ENCODE results near the gene TMEM273.

DNA sequence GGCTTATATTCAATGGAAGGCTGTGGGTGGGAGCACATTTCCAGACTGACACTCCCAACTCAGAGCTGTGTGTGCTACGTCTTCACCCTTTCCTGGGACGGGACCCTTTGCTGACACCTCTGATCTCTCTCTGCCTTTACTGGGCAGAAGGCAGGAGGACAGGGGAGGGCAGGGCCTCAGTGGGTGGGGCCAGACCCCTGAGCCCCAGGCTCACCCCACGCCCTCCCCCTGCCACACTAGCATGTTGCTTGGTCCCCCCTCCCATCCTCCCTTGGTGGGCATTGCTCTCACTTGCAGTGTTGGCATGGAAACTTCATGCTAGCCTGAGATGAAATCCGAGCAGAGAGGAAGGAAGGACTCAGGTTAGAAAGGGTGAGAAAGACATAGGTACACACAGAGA lies 18.4 kb downstream of the TMEM273 start:
- TF ChIP-seq EZH2phosphoT487 (IDR thresholded peaks at IDR 0.05; ENCODE audit: low read depth): no peak
- TF ChIP-seq CTCF (IDR thresholded peaks at IDR 0.05; ENCODE audit: low read depth, low read length): no peak
